NCI-H524 treated with DMSO at 0.1 percent for 48 hours (cell line): Measurements from ENCODE around the gene ARAP1.

ENCODE experiments used
- DNase-seq: peaks from one replicate; lab custom pipeline; 2025; lab: John Stamatoyannopoulos, UW

Gene ARAP1

DNA sequence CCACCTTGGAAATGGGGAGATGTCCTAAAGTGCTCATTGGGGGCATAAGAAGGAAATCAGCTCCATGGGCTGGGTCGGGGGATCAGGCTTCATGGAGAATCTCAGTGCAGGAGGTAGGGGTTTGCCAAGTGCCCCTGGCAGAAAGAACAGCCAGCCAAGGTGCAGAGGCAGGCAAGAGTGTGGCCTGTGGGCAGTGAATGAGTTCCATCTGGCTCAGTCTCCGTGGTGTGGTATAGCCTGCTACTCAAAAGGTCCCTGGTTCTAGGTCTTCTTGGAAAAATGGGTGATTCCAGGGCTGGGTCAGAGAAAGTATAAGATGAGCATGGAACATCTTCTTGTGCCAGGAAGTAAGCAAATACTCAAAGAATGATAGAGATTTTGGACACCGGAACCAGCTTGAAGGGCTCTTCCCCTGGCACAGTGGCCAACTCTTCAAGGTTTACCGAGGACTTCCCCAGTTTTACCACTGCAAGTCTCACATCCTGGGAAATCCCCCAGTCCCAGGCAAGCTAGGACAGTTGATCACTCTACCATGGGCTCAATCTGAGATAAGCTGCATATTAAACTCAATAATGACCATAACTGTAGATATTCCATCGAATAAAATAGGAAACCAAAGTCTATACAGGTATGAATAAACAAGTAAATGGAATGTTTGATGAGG lies 10.6 kb upstream of the ARAP1 start:
- DNase-seq: no peak

DNA sequence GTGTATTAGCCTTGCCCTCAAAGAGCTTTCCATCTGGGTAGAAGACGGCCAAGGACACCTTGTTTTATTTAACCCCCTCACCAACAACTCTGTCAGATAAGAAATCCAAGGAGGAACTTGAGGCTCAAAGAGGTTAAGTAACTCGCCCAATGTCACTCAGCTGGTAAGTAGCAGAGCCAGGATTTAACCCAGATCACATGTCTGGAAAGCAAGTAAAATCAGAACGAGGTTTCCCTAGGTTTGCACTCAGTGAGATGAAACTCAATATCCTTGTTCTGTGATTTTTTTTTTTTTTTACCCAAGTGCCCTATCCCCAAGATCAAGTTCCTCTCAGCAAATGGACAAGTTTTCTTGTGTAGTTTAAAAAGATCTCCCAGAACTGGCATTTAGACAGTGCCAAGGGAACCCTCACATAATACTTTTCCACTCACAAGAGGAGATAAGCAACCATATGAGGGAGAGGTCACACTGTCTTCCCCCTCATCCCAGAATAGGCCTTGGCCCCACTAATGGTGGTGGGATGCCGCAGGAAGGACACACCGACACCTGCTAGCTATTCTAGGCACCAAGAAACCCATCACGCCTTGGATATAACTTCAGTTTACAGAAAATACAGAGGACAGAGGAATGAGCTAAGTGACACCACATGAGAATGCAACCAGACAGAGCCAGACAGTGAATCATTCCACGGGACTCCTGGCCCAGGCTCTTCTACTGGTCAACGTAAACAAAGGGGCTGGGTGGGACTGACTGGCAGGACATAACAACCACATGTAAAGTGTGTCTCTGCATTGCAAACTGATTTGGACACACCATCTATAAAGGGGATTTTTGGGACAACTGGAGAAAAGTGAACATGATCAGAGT lies 8.6 kb upstream of the ARAP1 start:
- DNase-seq: no peak

DNA sequence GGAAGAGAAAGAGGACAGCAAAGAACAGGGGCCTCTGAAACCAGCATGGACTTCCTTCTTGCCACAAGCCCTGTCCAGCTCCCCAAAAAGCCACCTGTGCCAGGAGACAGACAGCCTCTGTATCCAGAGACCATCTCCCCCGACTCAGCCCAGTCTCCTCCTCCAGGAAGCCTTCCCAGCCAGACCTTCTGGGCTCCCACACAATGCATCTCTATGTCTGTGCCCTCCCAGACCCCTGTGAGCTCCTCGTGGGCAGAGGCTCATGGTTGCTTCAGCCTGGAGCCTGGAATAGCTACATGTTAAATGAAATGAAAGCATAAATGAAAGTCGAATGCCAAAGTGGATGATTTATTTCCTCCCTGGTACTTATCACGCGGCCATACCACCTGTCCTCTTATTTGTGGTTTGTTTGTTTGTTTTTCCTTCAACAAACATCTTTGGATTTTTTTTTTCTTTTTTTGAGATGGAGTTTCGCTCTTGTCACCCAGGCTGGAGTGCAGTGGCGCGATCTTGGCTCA lies 7.3 kb upstream of the ARAP1 start:
- no peak for DNase-seq

DNA sequence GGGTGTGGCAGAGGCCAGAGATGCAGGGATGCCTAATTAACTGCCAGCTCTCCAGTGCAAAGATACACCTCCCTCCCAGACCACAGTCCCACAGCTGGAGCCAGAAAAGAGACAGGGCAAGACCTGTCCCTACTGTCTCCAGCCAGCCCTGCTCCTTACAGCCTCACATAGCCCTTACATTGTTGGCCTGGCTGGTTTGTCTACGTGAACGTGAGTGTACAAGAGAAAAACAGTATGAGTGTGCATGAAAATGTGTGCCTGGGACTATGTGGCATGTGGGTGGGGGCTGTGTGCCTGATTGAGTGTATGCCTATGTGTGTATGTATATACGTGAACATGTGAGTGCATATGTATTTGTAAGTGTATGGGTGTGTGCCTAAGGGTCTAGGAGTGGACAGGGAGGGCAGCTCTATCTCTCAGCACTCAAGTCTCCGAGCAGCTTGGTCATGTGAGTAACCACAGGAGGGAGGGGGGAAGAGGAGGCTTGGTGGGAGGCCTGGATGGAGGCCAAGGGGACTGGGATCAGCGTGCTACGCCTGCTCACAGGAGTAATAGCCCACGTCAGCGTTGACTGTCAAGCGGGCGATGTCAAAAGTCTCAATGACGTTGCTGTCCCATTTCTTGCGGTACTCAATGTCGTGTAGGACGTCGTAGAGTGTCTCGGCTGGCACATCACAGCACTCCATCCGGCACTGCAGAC lies 6.6 kb upstream of the ARAP1 start:
- DNase-seq: no peak

DNA sequence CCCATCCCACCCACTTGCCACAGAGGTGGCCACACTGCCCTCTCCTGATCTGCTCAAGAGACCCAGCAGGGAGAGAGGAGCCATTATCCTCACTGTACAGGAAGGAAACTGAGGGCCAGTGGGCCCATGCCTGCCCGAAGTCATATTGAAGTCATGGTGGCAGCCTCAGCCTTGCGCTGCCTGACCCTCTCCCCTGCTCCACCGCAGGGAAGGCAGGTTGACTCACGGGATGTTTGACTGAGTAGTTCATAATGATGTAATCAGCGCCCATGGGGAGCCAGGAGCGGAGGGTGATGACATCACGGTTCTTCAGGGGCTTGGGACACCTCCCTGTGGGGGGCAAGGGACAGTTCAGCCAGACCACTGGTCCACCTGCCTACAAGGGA lies 6.1 kb upstream of the ARAP1 start:
- DNase-seq: no peak

DNA sequence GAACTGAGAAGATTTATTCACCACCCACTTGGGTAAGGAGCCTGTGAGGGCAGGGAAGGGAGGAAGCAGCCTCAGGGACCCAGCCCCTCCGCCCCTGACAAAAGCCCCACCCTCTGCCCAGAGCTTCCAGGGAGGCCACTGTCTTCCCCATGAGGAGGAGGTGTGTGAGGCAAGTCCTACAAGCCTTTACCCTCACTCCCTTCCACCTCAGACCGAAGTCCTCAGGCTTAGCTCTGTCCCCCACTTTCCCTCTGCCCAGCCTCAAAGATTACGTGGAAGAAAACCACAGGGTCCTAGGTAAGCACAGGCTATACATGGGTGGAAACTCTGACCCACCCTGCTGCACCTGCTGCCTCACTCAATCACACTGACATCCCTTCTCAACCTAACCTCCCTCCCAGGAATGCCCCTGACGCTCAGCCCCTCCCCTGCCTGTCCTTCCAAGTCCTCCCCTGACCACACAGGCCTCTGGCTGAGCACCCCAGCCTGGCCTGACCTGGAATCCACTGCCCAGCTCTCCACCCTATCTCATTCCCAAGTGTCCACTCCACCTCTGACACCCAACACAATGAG lies 3.6 kb upstream of the ARAP1 start:
- no peak for DNase-seq

DNA sequence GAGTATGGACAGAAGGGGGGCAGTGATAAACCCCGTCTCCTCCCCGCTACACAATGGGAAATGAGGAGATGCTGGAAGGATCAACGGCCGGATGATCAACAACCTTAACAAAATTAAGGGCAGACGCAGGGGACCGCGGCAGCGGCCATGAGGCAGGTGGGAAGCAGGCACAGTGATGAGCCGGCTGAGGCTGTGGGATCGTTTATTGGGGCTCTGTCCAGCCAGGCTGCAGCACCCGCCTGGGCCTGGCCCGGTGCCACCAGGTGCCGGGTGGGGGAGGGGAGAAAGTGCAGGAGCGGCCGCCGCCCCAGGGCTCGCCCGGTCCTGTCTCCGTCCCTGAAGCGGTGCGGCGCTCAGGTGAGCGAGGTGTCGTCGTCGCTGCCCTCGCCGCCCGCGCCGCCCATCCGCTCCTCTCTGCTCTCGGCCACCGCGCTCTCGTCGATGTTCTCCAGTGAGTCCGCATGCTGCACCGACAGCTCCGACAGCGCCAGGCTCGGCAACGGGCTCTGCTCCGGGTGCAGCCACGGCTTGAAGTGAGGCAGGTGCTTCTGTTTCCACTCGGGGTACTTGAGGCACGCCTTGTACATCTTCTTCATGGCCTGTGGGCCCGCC lies 2.4 kb upstream of the ARAP1 start:
- no peak for DNase-seq

DNA sequence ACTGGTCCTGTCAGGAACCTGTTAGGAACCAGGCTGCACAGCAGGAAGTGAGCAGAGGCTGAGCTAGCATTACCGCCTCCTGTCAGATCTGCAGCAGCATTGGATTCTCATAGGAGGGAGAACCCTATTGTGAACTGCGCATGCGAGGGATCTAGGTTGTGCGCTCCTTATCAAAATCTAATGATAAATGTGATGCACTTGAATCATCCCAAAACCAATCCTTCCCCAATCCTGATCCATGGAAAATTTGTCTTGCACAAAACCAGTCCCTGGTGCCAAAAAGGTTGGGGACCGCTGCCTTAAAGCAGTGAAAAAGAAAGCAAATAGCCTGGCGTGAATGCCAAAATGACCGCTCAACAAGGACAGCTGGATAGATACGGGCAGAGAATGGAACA lies 1.9 kb upstream of the ARAP1 start:
- DNase-seq: no peak

DNA sequence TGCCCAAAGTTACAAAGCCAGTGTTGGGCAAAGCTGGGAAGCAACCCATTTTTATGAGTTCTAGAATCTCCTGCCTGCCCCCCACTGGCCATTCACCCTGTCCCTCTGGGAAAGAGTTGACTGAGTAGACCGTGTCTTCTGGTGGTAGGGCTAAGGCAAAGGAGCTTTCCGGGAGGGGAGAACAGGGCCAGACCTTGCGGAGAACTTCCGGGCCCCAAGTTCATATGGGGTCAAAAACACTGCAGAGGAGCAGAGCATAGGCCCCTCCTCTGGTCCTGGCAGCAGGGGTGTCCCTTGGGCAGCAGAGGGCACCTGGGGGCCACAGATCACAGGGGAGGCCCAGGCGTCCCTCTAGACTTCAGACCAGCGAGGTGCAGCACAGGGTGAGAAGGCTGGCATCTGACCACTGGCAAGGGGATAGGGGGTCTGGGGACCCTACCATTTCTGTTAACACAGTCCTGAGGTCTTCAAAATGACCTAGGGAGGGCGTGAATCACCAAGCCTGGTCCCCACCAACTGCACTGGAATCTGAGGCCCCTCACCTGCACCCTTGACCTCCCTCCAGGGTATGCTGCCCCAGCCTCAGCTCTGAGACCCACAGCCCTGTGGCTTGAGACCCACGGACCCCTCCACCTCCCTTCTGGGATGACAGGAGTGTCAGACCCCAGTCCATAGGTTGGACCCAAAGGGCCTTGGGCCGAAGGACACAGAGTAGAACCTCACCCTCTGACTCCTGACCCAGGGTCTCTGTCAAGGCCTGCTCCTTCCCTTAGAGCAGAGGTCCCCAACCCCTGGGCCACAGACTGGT lies 1.3 kb upstream of the ARAP1 start:
- DNase-seq: no peak

DNA sequence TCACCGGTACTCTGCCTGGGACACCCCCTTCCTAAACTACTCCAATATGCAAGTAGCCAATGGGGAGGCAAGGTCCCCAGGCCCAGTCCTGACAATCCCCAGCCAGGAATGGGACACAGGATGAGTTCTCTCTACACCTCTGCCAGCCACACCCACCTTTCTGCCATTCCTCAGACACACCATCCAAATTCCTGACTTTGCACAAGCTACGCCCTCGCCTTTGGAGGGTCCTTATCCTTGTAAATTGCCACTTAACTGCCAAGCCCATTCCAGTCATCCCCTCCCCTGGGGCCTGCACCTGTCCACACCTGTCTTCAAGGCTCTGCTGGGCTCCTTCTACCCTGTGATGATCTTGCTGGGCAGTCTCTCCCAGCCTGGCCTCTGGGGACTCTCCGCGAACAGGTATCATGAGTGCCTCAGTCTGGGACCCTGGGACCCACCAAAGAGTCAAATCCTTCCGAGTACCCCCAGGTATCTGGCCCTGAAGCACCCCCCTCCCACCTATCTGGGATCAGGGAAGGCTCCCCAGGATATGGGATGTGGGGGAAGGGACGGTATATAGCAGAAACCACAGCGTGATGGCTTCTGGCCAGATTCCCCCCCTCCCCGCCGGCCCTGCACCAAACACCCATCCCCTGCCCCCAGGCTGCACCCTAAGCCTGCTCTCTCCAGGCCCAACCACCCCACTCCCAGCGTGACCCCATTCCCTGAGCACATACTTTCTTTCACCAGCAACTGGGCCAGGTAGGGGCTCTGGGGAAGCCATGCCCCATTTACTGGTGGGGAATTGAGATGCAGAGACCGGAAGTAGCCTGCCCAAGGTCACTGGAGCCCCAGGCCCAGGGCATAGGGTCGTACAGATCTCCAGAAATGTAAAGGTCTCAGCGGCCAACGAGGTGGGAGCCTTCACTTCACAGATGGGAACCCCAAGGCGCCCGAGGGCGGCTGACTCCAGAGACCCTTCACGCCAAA lies 806 bp downstream of the ARAP1 start:
- no peak for DNase-seq

DNA sequence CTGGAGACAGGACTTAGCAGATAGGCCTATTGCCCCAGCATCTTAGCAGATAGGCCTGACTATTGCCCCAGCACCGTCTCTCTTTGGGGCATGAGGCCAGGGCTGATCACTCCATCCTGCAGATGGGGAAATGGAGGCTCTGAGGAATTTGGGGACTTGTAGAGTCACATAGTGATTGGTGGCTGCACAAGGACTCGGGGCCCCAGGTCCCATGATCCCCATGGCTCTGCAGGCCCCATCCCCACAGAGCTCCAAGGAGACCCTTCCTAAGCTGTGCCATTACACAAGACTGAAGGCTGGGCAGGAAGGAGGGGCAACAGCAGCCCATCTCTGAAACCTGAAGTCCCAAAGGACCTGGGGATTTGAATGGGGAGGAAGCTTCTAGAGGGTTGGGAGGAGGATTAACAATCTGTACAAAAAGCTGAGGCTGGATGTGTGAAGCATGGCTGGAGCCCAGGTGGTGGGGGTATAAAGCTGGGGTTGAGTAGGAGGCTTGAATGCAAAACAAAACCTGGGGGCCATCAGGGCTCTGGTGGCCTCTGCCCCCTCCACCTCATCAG lies 1.6 kb downstream of the ARAP1 start:
- DNase-seq: no peak

DNA sequence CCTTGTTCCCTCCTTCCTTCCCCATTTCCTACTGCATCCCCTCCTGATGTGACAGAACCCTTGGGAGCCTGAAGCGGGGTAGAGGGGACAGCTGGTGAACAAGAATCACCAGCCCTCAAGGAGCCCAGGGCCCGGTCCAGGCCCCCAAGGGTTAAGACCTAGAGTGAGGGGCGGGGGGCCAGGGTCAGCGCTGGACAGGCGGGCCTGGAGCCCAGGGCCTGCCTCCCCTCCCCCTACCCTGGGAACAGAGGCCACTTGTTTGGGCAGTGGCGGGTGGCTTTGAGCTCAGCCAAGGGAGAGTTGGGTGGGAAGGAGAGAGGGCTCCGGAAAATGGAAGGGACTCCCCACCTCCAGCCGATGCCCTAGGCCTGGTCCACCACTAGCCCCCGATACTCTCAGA lies 2.1 kb downstream of the ARAP1 start:
- no peak for DNase-seq

DNA sequence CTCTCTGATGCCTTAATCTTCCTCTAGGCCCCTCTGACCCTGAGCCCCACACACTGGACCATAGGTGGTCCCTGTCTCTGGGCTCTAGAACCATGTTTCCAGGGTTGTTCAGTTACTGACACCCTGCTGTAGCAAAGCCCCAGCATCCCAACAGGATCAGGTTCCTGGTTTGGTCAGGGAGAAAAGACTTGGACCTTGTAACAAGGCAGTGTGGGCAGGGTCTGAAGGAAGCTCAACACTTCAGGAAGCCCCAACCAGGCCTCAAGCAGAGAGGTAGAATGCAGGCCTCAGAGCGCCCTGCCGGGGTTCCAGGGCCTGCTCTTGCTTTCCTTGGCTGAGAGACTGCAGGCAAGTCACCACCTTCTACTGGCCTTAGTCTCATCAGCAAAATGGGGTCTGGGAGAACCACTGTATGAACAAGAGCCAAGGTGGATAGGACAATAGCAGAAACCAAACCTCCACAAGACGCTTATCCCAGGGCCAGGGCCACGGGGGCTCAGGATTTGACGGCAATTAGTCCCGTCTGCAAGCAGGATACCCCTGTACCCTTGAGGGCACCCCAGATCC lies 4.8 kb downstream of the ARAP1 start:
- no peak for DNase-seq

DNA sequence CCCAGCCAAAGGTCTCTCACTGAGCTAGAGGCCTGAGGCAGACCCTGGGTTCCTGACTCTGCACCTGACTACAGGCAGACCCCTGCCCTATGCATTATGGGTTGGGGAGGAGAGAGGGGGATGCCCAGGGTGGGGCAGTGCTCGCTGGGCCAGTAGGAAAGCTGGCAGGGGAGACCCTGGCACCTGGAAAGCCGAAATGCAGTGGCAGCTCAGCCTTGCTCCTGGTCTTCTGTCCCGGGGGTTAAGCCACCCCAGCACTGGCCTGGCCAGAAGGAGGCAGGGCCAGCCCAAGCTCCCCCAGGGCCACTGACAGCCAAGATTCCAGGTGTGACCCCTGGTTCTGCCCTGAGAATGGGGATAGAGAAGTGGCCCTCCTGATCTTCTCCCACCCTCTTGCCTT lies 5.4 kb downstream of the ARAP1 start:
- DNase-seq: no peak

DNA sequence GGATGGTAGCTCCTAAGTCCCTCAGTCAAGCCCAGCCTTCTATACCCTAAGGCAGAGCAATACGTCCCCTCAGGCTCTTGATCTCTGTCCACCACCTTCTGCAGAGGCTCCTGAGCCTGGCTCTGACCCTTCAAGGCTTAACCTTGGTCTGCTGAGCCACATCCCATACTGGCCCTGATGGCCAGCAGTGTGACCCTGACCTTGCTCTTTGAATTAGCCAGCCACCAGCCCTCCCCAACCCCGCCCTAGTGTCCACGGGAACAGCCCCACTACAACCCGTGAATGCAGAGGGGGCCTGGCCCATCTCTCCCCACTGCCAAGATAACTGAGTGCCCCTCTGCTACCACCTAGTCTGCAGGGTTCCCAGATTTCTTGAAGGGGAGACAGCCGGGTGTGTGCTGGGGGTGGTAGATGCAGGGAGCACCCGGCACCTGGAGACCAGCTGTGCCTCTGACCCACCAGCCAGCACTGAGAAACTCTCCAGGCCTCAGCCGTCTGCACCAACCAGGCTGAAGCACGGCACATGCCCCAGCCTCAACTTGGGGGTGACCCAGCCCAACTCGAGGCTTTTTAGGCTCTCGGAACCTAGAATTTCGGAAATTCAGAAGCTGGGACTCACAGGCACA lies 6.2 kb downstream of the ARAP1 start:
- DNase-seq: no peak

DNA sequence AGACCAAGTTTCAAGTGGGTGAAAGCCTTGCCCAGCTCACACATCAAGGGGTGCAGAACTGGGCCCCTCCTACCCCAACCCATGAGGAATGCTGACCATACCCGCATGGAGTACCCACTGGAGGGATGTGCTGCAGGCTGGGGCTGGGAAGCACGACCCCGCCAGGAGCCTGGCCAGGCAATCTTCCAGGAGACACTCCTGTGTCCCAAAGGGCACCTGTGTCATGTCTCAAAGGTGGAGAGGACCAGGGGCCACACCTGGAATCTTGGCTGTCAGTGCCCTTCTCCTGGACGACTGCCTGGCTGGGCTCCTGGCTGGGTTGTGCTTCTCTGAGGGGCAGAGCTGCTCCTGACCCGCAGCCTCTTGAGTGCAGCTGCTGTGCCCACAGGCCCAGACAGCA lies 6.7 kb downstream of the ARAP1 start:
- no peak for DNase-seq

DNA sequence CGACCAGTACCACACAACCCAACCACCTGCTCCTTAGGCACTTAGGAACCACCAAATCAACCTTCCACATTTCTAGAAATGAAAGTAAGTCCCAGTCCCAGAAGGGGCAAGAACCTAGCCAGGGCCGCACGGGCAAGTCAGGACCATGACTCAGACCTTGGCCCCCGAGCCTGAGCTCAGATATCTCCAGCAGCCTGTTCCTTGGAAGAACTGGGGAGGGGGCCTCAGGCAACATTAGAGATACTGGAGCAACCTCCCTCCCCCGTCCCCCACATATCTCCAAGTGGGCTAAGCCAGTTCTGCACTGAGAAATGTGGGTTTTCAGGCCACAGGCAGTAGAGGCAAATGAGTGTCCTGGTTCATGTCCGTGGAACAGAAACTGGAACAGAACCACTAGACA lies 7.7 kb downstream of the ARAP1 start:
- DNase-seq: no peak

DNA sequence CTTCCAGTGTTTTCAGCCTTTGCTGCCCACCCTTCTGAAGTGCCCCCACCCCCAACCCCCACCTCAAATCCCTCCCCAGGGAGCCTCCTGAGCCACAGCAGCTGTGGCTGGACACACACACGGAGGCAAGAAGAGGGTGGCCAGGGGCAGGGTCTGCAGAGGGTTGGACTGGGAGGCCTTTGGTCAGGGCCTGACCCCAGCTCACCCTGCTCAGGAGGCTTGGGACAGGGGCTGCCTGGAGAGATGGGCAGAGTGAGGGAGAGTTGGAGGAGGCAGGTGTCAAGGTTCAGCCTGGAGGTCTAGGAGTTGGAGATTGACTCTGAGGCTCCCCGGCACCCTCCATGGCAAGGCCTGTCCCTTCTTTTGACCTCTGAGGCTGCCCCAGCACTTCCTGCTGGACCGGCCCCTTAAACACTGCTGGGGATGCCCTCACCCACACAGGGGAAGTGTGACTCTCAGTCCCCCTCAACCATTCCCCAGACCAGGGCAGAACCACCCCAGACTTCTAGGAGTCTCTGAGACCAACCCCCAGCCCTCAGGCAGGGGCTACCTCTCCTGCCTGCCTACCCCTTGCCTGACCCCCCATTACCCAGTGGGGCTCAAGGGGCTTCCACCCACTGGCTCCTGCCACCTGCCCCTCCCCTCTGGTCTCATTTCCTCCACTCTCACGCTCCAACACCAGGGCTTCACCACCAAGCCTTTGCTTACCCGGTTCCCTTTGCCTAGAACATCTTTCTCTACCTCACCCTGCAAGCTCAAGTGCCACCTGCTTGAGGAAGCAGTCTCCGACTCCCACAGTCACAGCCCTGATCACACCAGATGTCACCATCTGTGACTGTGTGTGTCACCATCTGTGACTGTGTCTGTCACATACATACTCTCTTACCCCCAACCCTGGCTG lies 8.6 kb downstream of the ARAP1 start:
- DNase-seq: peak; percentile 84
